ENCODE data around the gene FAM13A. TPM values are rescaled to one million over a fixed set of nuclear protein-coding genes. Genes with fewer than 3 reads are reported as not detected.

Gene FAM13A
- total and polyA plus RNA-seq, 2 of the 13 experiments (the other 11 are each of a cell fraction or from before 2014, with no cell fraction given), result 1.2 to 36.2 TPM

DNA sequence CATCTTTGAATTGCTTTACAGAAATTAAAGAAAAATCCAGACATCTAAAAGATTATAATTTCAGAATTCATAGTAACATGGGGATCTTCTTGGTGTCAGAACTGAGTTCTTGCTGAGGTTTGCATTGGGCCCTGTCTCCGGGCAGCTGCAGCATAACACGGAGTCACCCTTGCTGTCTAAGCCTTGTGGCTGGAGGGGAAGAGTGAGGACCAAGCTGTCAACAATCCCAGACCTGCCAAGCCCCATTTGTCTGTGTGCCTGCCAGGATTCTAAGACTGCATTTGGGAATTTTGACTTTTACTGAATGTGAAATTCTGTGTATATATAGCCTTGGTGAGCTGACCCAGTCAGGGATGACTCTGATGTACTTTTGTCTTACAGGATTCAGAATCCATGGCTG, 334.2 kb downstream of the FAM13A start (continued):
- TF ChIP-seq, protein P1, sequence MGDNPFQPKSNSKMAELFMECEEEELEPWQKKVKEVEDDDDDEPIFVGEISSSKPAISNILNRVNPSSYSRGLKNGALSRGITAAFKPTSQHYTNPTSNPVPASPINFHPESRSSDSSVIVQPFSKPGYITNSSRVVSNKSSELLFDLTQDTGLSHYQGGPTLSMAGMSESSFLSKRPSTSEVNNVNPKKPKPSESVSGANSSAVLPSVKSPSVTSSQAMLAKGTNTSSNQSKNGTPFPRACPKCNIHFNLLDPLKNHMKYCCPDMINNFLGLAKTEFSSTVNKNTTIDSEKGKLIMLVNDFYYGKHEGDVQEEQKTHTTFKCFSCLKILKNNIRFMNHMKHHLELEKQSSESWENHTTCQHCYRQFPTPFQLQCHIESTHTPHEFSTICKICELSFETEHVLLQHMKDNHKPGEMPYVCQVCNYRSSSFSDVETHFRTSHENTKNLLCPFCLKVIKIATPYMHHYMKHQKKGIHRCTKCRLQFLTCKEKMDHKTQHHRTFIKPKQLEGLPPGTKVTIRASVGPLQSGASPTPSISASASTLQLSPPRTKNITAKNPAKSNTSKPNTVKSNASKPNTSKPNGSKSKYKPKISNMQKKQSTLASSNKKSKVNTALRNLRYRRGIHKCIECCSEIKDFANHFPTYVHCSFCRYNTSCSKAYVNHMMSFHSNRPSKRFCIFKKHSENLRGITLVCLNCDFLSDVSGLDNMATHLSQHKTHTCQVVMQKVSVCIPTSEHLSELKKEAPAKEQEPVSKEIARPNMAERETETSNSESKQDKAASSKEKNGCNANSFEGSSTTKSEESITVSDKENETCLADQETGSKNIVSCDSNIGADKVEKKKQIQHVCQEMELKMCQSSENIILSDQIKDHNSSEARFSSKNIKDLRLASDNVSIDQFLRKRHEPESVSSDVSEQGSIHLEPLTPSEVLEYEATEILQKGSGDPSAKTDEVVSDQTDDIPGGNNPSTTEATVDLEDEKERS (CRISPR knock-in tag; IDR thresholded peaks at IDR 0.05), result no peak

DNA sequence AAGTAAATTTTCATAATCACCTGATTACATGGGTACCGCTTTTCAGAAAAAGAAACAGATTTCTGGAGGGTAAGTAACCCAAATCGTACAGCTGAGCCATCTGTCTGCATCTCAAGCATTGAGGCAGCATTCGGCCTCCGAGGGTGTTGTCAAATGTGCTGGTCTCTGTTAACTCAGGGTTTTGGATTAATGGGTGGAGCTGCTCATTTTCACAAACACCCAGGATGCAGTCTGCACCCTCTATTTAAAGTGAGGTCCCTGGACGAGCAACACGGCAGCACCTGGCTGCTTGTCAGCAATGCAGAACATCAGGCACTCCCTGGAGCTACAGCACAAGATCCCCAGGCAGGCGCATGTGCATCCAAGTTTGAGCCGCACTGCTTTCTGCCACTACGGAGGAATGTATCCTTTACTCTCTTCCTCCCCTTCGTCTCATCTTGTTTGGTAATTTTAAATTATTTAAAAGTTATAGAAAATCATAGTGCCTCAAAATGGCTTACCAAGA, 334.7 kb downstream of the FAM13A start:
- ATAC-seq, result no peak
- peaks cover 0 to 9% of the 10 kb centered on the region in 2 experiments; a peak in 2 of 5 replicates for H3K36me3 ChIP-seq (replicated peaks in 1 of 2; ENCODE audit: control insufficient read depth in 1 of 2, insufficient read depth in 2 of 2, low read length in 2 of 2)
- H3K9me3 ChIP-seq (ENCODE audit: low read length), result peaks cover 8% of the 10 kb centered on the region
- no peak for DNase-seq (ENCODE audit: low spot score)
- no peaks in the 10 kb centered on the region for H3K27me3 ChIP-seq (ENCODE audit: control insufficient read depth in 1 of 2, insufficient read depth in 2 of 2, low read length in 2 of 2)
- no peak overlapping the region for H3K4me3 ChIP-seq (replicated peaks in 1 of 3; ENCODE audit: insufficient read depth in 1 of 3, low read depth in 2 of 3, low read length in 3 of 3)
- H4K20me1 ChIP-seq (ENCODE audit: insufficient read depth, low read length), result no peaks in the 10 kb centered on the region
- no TSS peak for BruUV-seq (replicated peaks)
- no peak overlapping the region for H3K4me2 ChIP-seq (ENCODE audit: low read depth, low read length)
- ChIA-PET CTCF (ENCODE audit: low intra/inter-chr PET ratio, low total read pairs) (no interaction called here), POLR2A (no interaction called here)
- 91% methylated on average over 9 of the region's 10 CpGs for WGBS (ENCODE audit: low lambda C conversion rate)
- H3K9ac ChIP-seq (ENCODE audit: insufficient read depth, low read depth, low read length), result no peak overlapping the region
- H3K27ac ChIP-seq (ENCODE audit: extremely low read length, insufficient read depth, low read length), result no peak overlapping the region
- H2AFZ ChIP-seq (ENCODE audit: low read length), result no peak overlapping the region
- no peaks in the 10 kb centered on the region for H3K79me2 ChIP-seq (ENCODE audit: insufficient read depth, low read length)
- H3K4me1 ChIP-seq (ENCODE audit: insufficient read depth, low read length), result no peaks in the 10 kb centered on the region
- FAIRE-seq, result no peak
- in situ Hi-C loops (cut with HindIII; ENCODE audit: extremely low pct_ligation_motif_present, low pct_unique_long_range_greater_than_20kb) (no loop called here), intact Hi-C loops (cut with micrococcal nuclease; ENCODE audit: unreplicated experiment) (no loop called here)
- TF ChIP-seq, protein P2, sequence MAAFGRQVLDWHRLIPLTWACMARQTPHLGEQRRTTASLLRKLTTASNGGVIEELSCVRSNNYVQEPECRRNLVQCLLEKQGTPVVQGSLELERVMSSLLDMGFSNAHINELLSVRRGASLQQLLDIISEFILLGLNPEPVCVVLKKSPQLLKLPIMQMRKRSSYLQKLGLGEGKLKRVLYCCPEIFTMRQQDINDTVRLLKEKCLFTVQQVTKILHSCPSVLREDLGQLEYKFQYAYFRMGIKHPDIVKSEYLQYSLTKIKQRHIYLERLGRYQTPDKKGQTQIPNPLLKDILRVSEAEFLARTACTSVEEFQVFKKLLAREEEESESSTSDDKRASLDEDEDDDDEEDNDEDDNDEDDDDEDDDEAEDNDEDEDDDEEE (CRISPR knock-in tag; IDR thresholded peaks at IDR 0.05), result no peak
- TF ChIP-seq ZNF775 (CRISPR knock-in tag; IDR thresholded peaks at IDR 0.05; ENCODE audit: borderline replicate concordance) (no peak), ZNF343 (CRISPR knock-in tag; IDR thresholded peaks at IDR 0.05) (no peak), ZNF331 (CRISPR knock-in tag; IDR thresholded peaks at IDR 0.05) (no peak), MIER2 (CRISPR knock-in tag; IDR thresholded peaks at IDR 0.05) (no peak), ZFP36 (IDR thresholded peaks at IDR 0.05; ENCODE audit: borderline replicate concordance, low read depth, low read length, partially characterized antibody) (no peak), SRSF9 (IDR thresholded peaks at IDR 0.05; ENCODE audit: borderline replicate concordance, insufficient read depth, low read depth, low read length, poor library complexity, severe bottlenecking) (no peak), RBFOX2 (IDR thresholded peaks at IDR 0.05; ENCODE audit: low read depth, low read length) (no peak), RARG (CRISPR knock-in tag; IDR thresholded peaks at IDR 0.05; ENCODE audit: low read depth) (no peak), ZNF264 (CRISPR knock-in tag; IDR thresholded peaks at IDR 0.05) (no peak)
- TF ChIP-seq, protein P3, sequence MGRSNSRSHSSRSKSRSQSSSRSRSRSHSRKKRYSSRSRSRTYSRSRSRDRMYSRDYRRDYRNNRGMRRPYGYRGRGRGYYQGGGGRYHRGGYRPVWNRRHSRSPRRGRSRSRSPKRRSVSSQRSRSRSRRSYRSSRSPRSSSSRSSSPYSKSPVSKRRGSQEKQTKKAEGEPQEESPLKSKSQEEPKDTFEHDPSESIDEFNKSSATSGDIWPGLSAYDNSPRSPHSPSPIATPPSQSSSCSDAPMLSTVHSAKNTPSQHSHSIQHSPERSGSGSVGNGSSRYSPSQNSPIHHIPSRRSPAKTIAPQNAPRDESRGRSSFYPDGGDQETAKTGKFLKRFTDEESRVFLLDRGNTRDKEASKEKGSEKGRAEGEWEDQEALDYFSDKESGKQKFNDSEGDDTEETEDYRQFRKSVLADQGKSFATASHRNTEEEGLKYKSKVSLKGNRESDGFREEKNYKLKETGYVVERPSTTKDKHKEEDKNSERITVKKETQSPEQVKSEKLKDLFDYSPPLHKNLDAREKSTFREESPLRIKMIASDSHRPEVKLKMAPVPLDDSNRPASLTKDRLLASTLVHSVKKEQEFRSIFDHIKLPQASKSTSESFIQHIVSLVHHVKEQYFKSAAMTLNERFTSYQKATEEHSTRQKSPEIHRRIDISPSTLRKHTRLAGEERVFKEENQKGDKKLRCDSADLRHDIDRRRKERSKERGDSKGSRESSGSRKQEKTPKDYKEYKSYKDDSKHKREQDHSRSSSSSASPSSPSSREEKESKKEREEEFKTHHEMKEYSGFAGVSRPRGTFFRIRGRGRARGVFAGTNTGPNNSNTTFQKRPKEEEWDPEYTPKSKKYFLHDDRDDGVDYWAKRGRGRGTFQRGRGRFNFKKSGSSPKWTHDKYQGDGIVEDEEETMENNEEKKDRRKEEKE (IDR thresholded peaks at IDR 0.05), result no peak
- TF ChIP-seq, protein P4, sequence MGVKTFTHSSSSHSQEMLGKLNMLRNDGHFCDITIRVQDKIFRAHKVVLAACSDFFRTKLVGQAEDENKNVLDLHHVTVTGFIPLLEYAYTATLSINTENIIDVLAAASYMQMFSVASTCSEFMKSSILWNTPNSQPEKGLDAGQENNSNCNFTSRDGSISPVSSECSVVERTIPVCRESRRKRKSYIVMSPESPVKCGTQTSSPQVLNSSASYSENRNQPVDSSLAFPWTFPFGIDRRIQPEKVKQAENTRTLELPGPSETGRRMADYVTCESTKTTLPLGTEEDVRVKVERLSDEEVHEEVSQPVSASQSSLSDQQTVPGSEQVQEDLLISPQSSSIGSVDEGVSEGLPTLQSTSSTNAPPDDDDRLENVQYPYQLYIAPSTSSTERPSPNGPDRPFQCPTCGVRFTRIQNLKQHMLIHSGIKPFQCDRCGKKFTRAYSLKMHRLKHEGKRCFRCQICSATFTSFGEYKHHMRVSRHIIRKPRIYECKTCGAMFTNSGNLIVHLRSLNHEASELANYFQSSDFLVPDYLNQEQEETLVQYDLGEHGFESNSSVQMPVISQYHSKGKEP (CRISPR knock-in tag; IDR thresholded peaks at IDR 0.05), result no peak
